GM12891 (cell line): ENCODE measurements around the gene MAP3K9.

ENCODE experiments used
- PAX5 ChIP-seq: IDR thresholded peaks from 2 replicates; pipeline ENCODE4 v1.6.1; 2011; ENCODE audit warnings: low read length, moderate library complexity, mild to moderate bottlenecking; ENCODE audit not compliant: insufficient read depth, severe bottlenecking
- POLR2A ChIP-seq: IDR thresholded peaks from 2 replicates; pipeline ENCODE4 v1.6.1; 2011; ENCODE audit warnings: low read depth, low read length, control low read depth
- POLR2AphosphoS5 ChIP-seq: IDR thresholded peaks from 2 replicates; pipeline ENCODE4 v1.6.1; 2011; ENCODE audit warnings: low read depth, low read length, control low read depth
- POU2F2 ChIP-seq: IDR thresholded peaks from 2 replicates; pipeline ENCODE4 v1.6.1; 2011; ENCODE audit warnings: low read depth, mild to moderate bottlenecking, control low read depth, low read length, moderate library complexity
- SPI1 ChIP-seq: IDR thresholded peaks from 2 replicates; pipeline ENCODE4 v1.6.1; 2011; ENCODE audit warnings: low read depth, low read length, control low read depth
- TAF1 ChIP-seq: IDR thresholded peaks from 2 replicates; pipeline ENCODE4 v1.6.1; 2011; ENCODE audit warnings: low read depth, low read length, control low read depth

DNA sequence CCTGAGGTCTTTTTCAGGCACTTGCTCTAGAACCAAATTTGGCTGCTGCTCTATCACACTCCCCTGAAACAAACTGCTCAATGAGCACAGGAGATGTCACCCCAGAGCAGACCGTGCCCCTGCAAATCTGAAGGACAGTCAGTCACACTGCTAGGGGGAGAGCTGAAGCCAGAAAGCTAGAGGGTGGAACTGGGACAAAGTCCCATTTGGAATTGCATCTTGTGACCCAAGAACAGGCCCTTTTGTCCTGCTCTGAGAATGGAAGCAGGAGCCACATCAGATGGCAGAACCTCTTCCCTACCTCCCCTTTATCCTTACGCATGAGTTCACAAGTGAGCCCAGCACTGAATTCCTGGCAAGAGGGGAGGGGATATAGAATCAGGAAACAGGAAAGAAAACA lies 64.7 kb downstream of the MAP3K9 start:
- no peak for TF ChIP-seq POLR2A
- no peak for TF ChIP-seq TAF1
- no peak for TF ChIP-seq POLR2AphosphoS5
- TF ChIP-seq SPI1 = no peak
- no peak for TF ChIP-seq PAX5
- TF ChIP-seq POU2F2 = no peak
